Colonic mucosa (tissue), 4 donors: ENCODE results near the gene UGT2B28. TPM values are rescaled to one million over a fixed set of nuclear protein-coding genes. Genes with fewer than 3 reads are reported as not detected.
"Not testable (repeated sequence)": the region's sequence is repeated elsewhere in the genome, so short reads cannot be mapped to it uniquely, and the experiment has no call there.

Experiments used
- DNase-seq: peaks from one replicate; pipeline ENCODE4 v3.0.0-alpha.2; 2020
- H3K27ac ChIP-seq: fragments of 200-600 bp; one replicate; pipeline ENCODE4 v1.8.0; 2021
- H3K27me3 ChIP-seq: fragments of 200-600 bp; one replicate; pipeline ENCODE4 v1.8.0; 2021
- H3K36me3 ChIP-seq: fragments of 200-600 bp; one replicate; pipeline ENCODE4 v1.8.0; 2021
- H3K4me1 ChIP-seq: fragments of 200-600 bp; one replicate; pipeline ENCODE4 v1.8.0; 2021; ENCODE audit warnings: mild to moderate bottlenecking
- H3K4me3 ChIP-seq: fragments of 200-600 bp; one replicate; pipeline ENCODE4 v1.8.0; 2021
- H3K9ac ChIP-seq, 2 donors: one replicate each; pipeline ENCODE4 v1.7.0; 2013; ENCODE audit warnings: control low read depth in 2 of 2, low read depth in 2 of 2, low read length in 2 of 2
- H3K9me3 ChIP-seq: fragments of 200-600 bp; one replicate; pipeline ENCODE4 v1.8.0; 2021
- CTCF ChIP-seq: fragments of 200-600 bp; IDR thresholded peaks from one replicate; pipeline ENCODE4 v1.8.0; 2022; ENCODE audit warnings: antibody characterized with exemption, mild to moderate bottlenecking
- intact Hi-C: fragments of 100-400 bp; cut with DNase I; formaldehyde crosslinking; loops from one replicate; pipeline ENCODE4 v1.14.1; 2022
- total RNA-seq, 2 donors: library from RNA; stranded (reverse); fragmentation: NEBNext Ultra II Directional in 1 of 2; extraction: Animal tissue kit (Norgen Biotek cat#: 25700) in 1 of 2; gene quantifications; one replicate each; pipeline ENCODE4 v1.2.1, GENCODE V29; 2021
- donor health status: healthy.
- donor health status: DM: no; HTN: no; CAD: no.
- donor health status: DM: no; HTN: no; CAD: no.

UGT2B28 gene
- not detected for total RNA-seq

- H3K9ac ChIP-seq, H3K9me3 ChIP-seq, H3K36me3 ChIP-seq, H3K4me1 ChIP-seq, H3K27me3 ChIP-seq, H3K4me3 ChIP-seq, H3K27ac ChIP-seq, DNase-seq, intact Hi-C loops: not testable (repeated sequence)
Observed at GRCh38 chr4:69280081-69280480, at the start of gene UGT2B28. Gene UGT2B28 (plus strand): TSS chr4:69280475. CDS start chr4:69280501, 26 bp downstream.

- peaks cover 3% of the 10 kb centered on the region for H3K4me1 ChIP-seq
- no peaks in the 10 kb centered on the region for H3K36me3 ChIP-seq
- intact Hi-C loops, result no loop called here
- H3K9me3 ChIP-seq, result no peaks in the 10 kb centered on the region
- H3K27ac ChIP-seq, result peak overlapping the region; percentile 67
- no peak for DNase-seq
- H3K4me3 ChIP-seq, result no peak overlapping the region
- H3K9ac ChIP-seq, result no peak overlapping the region
- no peaks in the 10 kb centered on the region for H3K27me3 ChIP-seq
- no peak for TF ChIP-seq CTCF
Observed at GRCh38 chr4:69239092-69239491, 41.2 kb upstream of the UGT2B28 start.

- no peak overlapping the region for H3K4me3 ChIP-seq
- peak overlapping the region; percentile 67 for H3K27ac ChIP-seq
- intact Hi-C loops, result no loop called here
Observed at GRCh38 chr4:69239557-69240168, 40.6 kb upstream of the UGT2B28 start.

DNA sequence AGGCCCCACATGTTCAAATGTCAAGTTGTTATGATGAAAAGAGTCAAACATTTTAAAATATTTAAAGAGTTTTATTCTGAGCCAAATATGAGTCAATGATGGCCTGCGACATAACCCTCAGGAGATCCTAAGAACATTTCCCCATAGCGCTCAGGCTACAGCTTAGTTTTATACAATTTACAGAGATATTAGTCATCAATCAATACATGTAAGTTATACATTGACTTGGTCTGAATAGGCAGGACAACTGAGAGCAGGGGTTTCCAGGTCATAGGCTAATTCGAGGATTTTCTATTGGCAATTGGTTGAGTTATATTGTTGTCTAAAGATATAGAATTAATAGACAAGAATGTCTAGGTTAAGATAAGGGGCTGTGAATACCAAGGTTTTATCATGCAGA lies 39.5 kb upstream of the UGT2B28 start:
- DNase-seq, H3K27me3 ChIP-seq, intact Hi-C loops, H3K9ac ChIP-seq, H3K27ac ChIP-seq, H3K4me1 ChIP-seq, H3K4me3 ChIP-seq, H3K9me3 ChIP-seq, H3K36me3 ChIP-seq: not testable (repeated sequence)

More at GRCh38 chr4:69239557-69240168, 40.6 kb upstream of the UGT2B28 start:
- peak; percentile 34 for DNase-seq
- no peaks in the 10 kb centered on the region for H3K36me3 ChIP-seq
- TF ChIP-seq CTCF, result no peak
- no peak overlapping the region for H3K9ac ChIP-seq
- peaks cover 3% of the 10 kb centered on the region for H3K4me1 ChIP-seq
- H3K9me3 ChIP-seq, result no peaks in the 10 kb centered on the region
- no peaks in the 10 kb centered on the region for H3K27me3 ChIP-seq

DNA sequence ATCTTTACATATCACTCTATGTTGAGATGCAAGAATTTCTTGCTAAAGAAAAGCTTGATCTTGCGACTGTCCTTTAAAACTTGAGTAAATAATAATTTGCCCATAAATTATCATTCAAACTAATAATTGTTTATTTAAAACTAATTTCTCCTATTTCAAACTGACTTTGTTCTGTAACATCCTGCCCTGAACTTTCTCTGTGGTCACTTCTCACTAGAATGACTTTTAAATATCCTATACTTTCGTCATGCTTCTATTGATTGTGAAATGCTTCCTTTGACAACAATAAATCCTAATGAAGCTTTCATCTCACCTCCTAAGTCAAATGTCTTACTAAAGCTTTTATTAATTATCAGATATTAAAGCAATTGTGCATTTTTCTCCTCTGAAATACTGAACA lies 38.5 kb upstream of the UGT2B28 start:
- H3K27me3 ChIP-seq, H3K36me3 ChIP-seq, intact Hi-C loops, H3K4me3 ChIP-seq, H3K9me3 ChIP-seq, DNase-seq, H3K27ac ChIP-seq, H3K9ac ChIP-seq, H3K4me1 ChIP-seq: not testable (repeated sequence)

GRCh38 chr4:69242562-69243240 lies 37.6 kb upstream of the UGT2B28 start:
- H3K4me3 ChIP-seq, H3K27ac ChIP-seq, intact Hi-C loops, H3K4me1 ChIP-seq, H3K27me3 ChIP-seq, H3K36me3 ChIP-seq, DNase-seq, H3K9ac ChIP-seq, H3K9me3 ChIP-seq: not testable (repeated sequence)

DNA sequence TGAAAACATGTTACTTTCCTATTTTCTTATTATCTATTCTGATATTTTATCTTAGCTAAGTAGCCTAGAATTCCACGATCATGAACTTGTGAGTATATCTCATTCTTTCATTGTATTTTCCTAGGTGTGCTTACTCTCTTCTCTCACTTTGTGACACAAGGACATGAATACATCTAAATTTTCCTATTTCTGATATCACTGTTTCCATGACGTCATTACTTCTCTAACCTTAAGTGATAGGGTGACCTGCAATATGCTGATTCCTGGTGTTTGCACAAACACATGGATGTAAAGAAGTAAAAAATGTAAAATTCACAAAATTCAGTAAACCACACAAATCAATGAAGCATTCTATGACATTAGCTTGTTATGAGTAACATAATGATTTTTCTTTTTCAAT lies 29.4 kb upstream of the UGT2B28 start:
- intact Hi-C loops, result not testable (repeated sequence)

GRCh38 chr4:69253147-69253772 lies 27.0 kb upstream of the UGT2B28 start:
- H3K36me3 ChIP-seq, H3K4me1 ChIP-seq, H3K27ac ChIP-seq, intact Hi-C loops, H3K9ac ChIP-seq, DNase-seq, H3K27me3 ChIP-seq, H3K4me3 ChIP-seq, H3K9me3 ChIP-seq: not testable (repeated sequence)

More for the DNA sequence above, 29.4 kb upstream of the UGT2B28 start:
- not testable (repeated sequence) for H3K9ac ChIP-seq, H3K36me3 ChIP-seq, H3K27me3 ChIP-seq, H3K9me3 ChIP-seq, DNase-seq, H3K27ac ChIP-seq, H3K4me1 ChIP-seq, H3K4me3 ChIP-seq

DNA sequence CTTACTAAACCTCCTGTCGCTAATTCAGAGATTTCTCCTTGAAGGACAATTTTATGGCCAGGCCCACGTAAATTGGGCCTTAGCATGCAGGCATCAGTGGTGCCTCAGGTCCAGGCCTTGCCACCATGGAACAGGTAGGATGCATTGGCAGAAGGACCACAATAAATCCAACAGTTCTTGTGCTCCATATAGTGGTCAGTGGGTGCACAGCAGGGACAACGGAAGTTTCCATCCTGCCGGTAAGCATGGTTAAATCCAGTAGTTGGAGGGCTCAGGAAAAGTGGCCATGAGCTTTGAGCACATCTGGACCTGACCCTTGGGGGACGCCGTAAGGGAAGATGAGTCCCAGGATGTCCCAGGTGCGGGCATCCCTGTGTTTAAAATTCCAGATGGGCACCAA lies 11.7 kb upstream of the UGT2B28 start:
- H3K36me3 ChIP-seq, H3K9ac ChIP-seq, H3K27ac ChIP-seq, H3K27me3 ChIP-seq, DNase-seq, H3K4me3 ChIP-seq, intact Hi-C loops, H3K9me3 ChIP-seq, H3K4me1 ChIP-seq: not testable (repeated sequence)

DNA sequence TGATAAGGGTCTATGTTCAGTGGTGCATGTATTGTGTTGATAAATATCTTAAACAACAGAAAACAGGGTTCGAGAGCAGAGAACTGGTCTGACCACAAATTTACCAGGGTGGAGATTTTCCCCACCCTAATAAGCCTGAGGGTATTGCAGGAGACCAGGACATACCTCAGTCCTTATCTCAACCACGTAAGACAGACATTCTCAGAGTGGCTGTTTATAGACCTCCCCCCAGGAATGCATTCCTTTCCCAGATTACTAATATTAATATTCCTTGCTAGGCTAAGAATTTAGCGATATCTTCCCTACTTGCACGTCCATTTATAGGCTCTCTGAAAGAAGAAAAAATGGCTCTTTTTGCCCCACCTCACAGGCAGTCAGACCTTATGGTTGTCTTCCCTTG lies 16.1 kb downstream of the UGT2B28 start:
- H3K27me3 ChIP-seq, intact Hi-C loops, H3K27ac ChIP-seq, DNase-seq, H3K4me3 ChIP-seq, H3K9ac ChIP-seq, H3K4me1 ChIP-seq, H3K9me3 ChIP-seq, H3K36me3 ChIP-seq: not testable (repeated sequence)

DNA sequence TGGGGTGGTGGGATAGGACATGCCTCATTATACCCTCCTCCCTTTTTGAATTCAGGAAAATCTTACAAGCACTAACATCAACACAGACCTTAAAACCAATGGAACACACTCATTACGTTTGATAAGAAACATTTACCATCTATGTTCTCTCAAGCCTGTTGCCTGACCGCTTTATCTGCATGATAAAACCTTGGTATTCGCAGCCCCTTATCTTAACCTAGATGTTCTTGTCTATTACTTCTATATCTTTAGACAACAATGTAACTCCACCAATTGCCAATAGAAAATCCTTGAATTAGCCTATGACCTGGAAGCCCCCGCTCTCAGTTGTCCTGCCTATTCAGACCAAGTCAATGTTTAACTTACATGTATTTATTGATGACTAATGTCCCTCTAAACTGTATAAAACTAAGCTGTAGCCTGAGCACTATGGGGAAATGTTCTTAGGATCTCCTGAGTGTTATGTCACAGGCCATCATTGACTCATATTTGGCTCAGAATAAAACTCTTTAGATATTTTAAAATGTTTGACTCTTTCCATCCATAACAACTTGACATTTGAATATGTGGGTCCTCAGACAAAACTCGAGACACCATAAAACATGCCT lies 28.3 kb downstream of the UGT2B28 start:
- H3K4me1 ChIP-seq, H3K9ac ChIP-seq, H3K36me3 ChIP-seq, H3K9me3 ChIP-seq, DNase-seq, intact Hi-C loops, H3K27ac ChIP-seq, H3K27me3 ChIP-seq, H3K4me3 ChIP-seq: not testable (repeated sequence)
